ENCODE results near the gene TAF4. TPM values are rescaled to one million over a fixed set of nuclear protein-coding genes. Genes with fewer than 3 reads are reported as not detected.

TAF4 gene
- polyA plus RNA-seq, 1 donor from 2014 or later: 10.2 TPM

DNA sequence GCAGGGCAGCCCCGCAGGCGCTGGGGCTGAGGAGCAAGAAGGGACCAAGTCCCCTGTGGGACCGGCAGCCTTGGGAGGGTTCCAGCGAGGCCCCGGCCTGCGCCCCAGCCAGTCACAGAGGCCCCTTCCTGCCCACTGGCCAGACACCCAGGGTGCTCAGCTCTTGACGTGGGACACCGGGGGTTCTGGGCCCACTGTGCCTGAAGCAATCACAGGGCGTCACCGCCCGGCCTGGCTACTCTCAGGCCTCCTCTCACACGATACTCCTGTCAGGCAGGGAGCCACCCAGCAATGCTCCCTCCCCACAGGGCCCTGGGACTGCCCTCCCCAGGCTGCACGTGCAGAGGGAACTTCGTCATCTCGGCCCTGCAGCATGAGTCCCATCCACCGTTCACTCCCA is 14.5 kb downstream of the TAF4 start:
- H3K4me3 ChIP-seq (ENCODE audit: low read length): no peak overlapping the region
- H4K20me1 ChIP-seq (ENCODE audit: insufficient read depth): no peaks in the 10 kb centered on the region
- no peak overlapping the region for H2AFZ ChIP-seq (ENCODE audit: low read depth, low read length)
- no peaks in the 10 kb centered on the region for H3F3A ChIP-seq (ENCODE audit: insufficient read depth, low read length, poor library complexity, severe bottlenecking)
- H3K79me2 ChIP-seq (replicated peaks; ENCODE audit: insufficient read depth, low read length): peaks cover 46% of the 10 kb centered on the region
- H3K36me3 ChIP-seq (ENCODE audit: insufficient read depth, low read length): peaks cover 11% of the 10 kb centered on the region
- H3K27me3 ChIP-seq (ENCODE audit: insufficient read depth, low read depth, low read length): no peaks in the 10 kb centered on the region
- no peaks in the 10 kb centered on the region for H3K9me3 ChIP-seq (ENCODE audit: low read length)
- TF ChIP-seq TAF1 (IDR thresholded peaks at IDR 0.05; ENCODE audit: low read depth) (no peak), POLR2AphosphoS5 (IDR thresholded peaks at IDR 0.05) (no peak), MXI1 (conservative IDR thresholded peaks at IDR 0.05; ENCODE audit: poor library complexity, severe bottlenecking) (no peak), SMC3 (conservative IDR thresholded peaks at IDR 0.05; ENCODE audit: poor library complexity) (no peak), EP300 (conservative IDR thresholded peaks at IDR 0.05; ENCODE audit: poor library complexity, severe bottlenecking) (no peak), EZH2 (IDR thresholded peaks at IDR 0.05; ENCODE audit: borderline replicate concordance, insufficient read depth, low read length, poor library complexity, severe bottlenecking) (no peak), RAD21 (conservative IDR thresholded peaks at IDR 0.05) (no peak)
- TF ChIP-seq, protein P1, sequence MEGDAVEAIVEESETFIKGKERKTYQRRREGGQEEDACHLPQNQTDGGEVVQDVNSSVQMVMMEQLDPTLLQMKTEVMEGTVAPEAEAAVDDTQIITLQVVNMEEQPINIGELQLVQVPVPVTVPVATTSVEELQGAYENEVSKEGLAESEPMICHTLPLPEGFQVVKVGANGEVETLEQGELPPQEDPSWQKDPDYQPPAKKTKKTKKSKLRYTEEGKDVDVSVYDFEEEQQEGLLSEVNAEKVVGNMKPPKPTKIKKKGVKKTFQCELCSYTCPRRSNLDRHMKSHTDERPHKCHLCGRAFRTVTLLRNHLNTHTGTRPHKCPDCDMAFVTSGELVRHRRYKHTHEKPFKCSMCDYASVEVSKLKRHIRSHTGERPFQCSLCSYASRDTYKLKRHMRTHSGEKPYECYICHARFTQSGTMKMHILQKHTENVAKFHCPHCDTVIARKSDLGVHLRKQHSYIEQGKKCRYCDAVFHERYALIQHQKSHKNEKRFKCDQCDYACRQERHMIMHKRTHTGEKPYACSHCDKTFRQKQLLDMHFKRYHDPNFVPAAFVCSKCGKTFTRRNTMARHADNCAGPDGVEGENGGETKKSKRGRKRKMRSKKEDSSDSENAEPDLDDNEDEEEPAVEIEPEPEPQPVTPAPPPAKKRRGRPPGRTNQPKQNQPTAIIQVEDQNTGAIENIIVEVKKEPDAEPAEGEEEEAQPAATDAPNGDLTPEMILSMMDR (IDR thresholded peaks at IDR 0.05; ENCODE audit: poor library complexity, severe bottlenecking): no peak
- TF ChIP-seq, protein P2, sequence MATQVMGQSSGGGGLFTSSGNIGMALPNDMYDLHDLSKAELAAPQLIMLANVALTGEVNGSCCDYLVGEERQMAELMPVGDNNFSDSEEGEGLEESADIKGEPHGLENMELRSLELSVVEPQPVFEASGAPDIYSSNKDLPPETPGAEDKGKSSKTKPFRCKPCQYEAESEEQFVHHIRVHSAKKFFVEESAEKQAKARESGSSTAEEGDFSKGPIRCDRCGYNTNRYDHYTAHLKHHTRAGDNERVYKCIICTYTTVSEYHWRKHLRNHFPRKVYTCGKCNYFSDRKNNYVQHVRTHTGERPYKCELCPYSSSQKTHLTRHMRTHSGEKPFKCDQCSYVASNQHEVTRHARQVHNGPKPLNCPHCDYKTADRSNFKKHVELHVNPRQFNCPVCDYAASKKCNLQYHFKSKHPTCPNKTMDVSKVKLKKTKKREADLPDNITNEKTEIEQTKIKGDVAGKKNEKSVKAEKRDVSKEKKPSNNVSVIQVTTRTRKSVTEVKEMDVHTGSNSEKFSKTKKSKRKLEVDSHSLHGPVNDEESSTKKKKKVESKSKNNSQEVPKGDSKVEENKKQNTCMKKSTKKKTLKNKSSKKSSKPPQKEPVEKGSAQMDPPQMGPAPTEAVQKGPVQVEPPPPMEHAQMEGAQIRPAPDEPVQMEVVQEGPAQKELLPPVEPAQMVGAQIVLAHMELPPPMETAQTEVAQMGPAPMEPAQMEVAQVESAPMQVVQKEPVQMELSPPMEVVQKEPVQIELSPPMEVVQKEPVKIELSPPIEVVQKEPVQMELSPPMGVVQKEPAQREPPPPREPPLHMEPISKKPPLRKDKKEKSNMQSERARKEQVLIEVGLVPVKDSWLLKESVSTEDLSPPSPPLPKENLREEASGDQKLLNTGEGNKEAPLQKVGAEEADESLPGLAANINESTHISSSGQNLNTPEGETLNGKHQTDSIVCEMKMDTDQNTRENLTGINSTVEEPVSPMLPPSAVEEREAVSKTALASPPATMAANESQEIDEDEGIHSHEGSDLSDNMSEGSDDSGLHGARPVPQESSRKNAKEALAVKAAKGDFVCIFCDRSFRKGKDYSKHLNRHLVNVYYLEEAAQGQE (IDR thresholded peaks at IDR 0.05; ENCODE audit: borderline replicate concordance): no peak
- H3K9ac ChIP-seq (ENCODE audit: low read length): no peak overlapping the region
- no peak overlapping the region for H3K4me2 ChIP-seq (ENCODE audit: low read length)
- no peaks in the 10 kb centered on the region for H3K9me2 ChIP-seq (ENCODE audit: insufficient read depth, low read length)
- no peak overlapping the region for H3K27ac ChIP-seq (ENCODE audit: low read length)

DNA sequence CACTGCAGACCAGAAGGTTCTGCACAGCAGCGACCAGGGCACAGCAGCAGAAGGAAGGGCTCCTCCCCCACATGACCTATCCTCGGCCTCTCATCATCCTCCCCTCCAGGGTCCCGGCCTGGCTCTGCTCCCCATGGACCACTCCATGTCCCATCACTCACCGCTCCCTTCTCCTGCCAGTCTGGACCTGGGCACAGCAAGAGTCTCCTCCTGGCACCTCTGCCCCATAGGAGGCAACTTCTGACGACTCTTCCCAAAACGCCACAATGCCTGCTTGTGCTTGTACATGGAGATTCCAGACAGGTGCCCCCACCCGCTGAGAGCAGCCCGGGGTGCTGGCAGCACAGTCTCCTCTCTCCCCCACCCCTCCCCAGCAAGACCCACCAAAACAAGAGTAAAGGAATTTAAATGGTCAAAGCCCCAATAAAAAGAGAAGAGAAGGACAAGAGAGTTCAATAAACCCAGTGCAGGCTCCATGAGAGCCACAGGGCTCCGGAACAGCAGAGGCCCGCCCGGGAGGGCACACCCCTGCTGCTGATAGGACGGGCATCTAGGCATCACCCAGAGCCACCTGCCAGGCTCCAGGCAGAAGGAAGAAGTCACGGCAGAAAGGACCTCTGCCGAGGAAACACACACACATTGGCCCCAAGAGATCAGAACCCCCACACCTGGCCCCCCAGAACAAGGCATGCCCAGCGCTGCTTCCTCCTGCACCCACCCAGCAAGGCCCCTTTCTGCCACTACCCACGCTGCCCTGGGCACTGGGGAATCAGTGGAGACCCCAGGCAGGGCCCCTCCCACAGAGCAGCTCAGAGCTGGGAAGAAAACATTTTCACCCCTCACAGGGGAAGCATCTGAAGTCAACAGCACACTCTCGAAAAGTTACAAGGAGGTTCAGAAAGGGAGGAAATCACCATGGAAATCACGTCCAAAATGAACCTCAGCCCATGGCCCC is 15.2 kb downstream of the TAF4 start:
- H3F3A ChIP-seq (ENCODE audit: insufficient read depth, low read length, poor library complexity, severe bottlenecking): no peaks in the 10 kb centered on the region
- H3K27me3 ChIP-seq (ENCODE audit: insufficient read depth, low read depth, low read length): no peaks in the 10 kb centered on the region
- no peaks in the 10 kb centered on the region for H3K9me3 ChIP-seq (ENCODE audit: low read length)
- no peaks in the 10 kb centered on the region for H3K9me2 ChIP-seq (ENCODE audit: insufficient read depth, low read length)
- H3K36me3 ChIP-seq (ENCODE audit: insufficient read depth, low read length): peaks cover 9% of the 10 kb centered on the region
- H3K9ac ChIP-seq (ENCODE audit: low read length): no peak overlapping the region
- H3K79me2 ChIP-seq (replicated peaks; ENCODE audit: insufficient read depth, low read length): peaks cover 41% of the 10 kb centered on the region
- TF ChIP-seq TAF1 (IDR thresholded peaks at IDR 0.05; ENCODE audit: low read depth): no peak
- no peak for TF ChIP-seq MXI1 (conservative IDR thresholded peaks at IDR 0.05; ENCODE audit: poor library complexity, severe bottlenecking)
- TF ChIP-seq SMC3 (conservative IDR thresholded peaks at IDR 0.05; ENCODE audit: poor library complexity): no peak
- TF ChIP-seq RAD21 (conservative IDR thresholded peaks at IDR 0.05): no peak
- no peak for TF ChIP-seq EZH2 (IDR thresholded peaks at IDR 0.05; ENCODE audit: borderline replicate concordance, insufficient read depth, low read length, poor library complexity, severe bottlenecking)
- TF ChIP-seq EP300 (conservative IDR thresholded peaks at IDR 0.05; ENCODE audit: poor library complexity, severe bottlenecking): no peak
- TF ChIP-seq, protein P1 (IDR thresholded peaks at IDR 0.05; ENCODE audit: poor library complexity, severe bottlenecking): no peak
- TF ChIP-seq, protein P2 (IDR thresholded peaks at IDR 0.05; ENCODE audit: borderline replicate concordance): no peak
- no peak for TF ChIP-seq POLR2AphosphoS5 (IDR thresholded peaks at IDR 0.05)
- H3K4me3 ChIP-seq (ENCODE audit: low read length): no peak overlapping the region
- H4K20me1 ChIP-seq (ENCODE audit: insufficient read depth): no peaks in the 10 kb centered on the region
- H3K27ac ChIP-seq (ENCODE audit: low read length): no peak overlapping the region
- no peak overlapping the region for H2AFZ ChIP-seq (ENCODE audit: low read depth, low read length)
- no peak overlapping the region for H3K4me2 ChIP-seq (ENCODE audit: low read length)
